Measurements from ENCODE around the gene KLF5. TPM values are rescaled to one million over a fixed set of nuclear protein-coding genes. Genes with fewer than 3 reads are reported as not detected.

KLF5 gene
- total RNA-seq, 2 donors from 2014 or later, result 6.6 to 17.9 TPM

- no peak overlapping the region for H3K27ac ChIP-seq
- no peaks in the 10 kb centered on the region for H3K9me3 ChIP-seq
- no peaks in the 10 kb centered on the region for H3K27me3 ChIP-seq
- intact Hi-C loops (cut with DNase I), result no loop called here
- H3K4me3 ChIP-seq, result no peak overlapping the region
- no peaks in the 10 kb centered on the region for H3K4me1 ChIP-seq
- ATAC-seq (peak; percentile 86), DNase-seq (no peak)
- WGBS, 2 donors, result 41 to 46% methylated on average over 5 of the region's 5 CpGs
- no peaks in the 10 kb centered on the region for H3K36me3 ChIP-seq (replicated peaks in 1 of 2; ENCODE audit: insufficient read depth in 1 of 2, low read depth in 2 of 2)
- TF ChIP-seq POLR2A (IDR thresholded peaks at IDR 0.05), result no peak
- TF ChIP-seq CTCF (IDR thresholded peaks at IDR 0.05), result no peak
These were observed 33.4 kb upstream of the KLF5 start for GRCh38 chr13:73025217-73026012.

GRCh38 chr13:73034901-73035300 is 23.9 kb upstream of the KLF5 start:
- Histone ChIP-seq H3K4me1 (peaks cover 7% of the 10 kb centered on the region), H3K27ac (no peak overlapping the region), H3K9me3 (no peaks in the 10 kb centered on the region), H3K36me3 (replicated peaks in 1 of 2; ENCODE audit: insufficient read depth in 1 of 2, low read depth in 2 of 2) (no peaks in the 10 kb centered on the region), H3K27me3 (no peaks in the 10 kb centered on the region), H3K4me3 (no peak overlapping the region)
- intact Hi-C loops (cut with DNase I), result no loop called here
- ATAC-seq (no peak), DNase-seq (no peak)
- TF ChIP-seq POLR2A (IDR thresholded peaks at IDR 0.05) (no peak), CTCF (IDR thresholded peaks at IDR 0.05) (no peak)
- 90 to 98% methylated on average over 2 of the region's 2 CpGs for WGBS, 2 donors

GRCh38 chr13:73035660-73036059 is 23.1 kb upstream of the KLF5 start:
- Histone ChIP-seq H3K27me3 (no peaks in the 10 kb centered on the region), H3K36me3 (replicated peaks in 1 of 2; ENCODE audit: insufficient read depth in 1 of 2, low read depth in 2 of 2) (no peaks in the 10 kb centered on the region), H3K27ac (no peak overlapping the region), H3K9me3 (no peaks in the 10 kb centered on the region), H3K4me3 (no peak overlapping the region), H3K4me1 (peaks cover 15% of the 10 kb centered on the region)
- TF ChIP-seq CTCF (IDR thresholded peaks at IDR 0.05) (no peak), POLR2A (IDR thresholded peaks at IDR 0.05) (no peak)
- intact Hi-C loops (cut with DNase I), result no loop called here
- ATAC-seq, result no peak
- WGBS, 2 donors, result 77 to 78% methylated on average over 2 of the region's 2 CpGs
- no peak for DNase-seq

- no peak overlapping the region for H3K27ac ChIP-seq
- ATAC-seq (no peak), DNase-seq (no peak)
- H3K4me1 ChIP-seq, result peaks cover 22% of the 10 kb centered on the region
- H3K36me3 ChIP-seq (replicated peaks in 1 of 2; ENCODE audit: insufficient read depth in 1 of 2, low read depth in 2 of 2), result no peaks in the 10 kb centered on the region
- intact Hi-C loops (cut with DNase I), result no loop called here
- WGBS, 2 donors, result 92 to 93% methylated on average over 4 of the region's 4 CpGs
- no peak overlapping the region for H3K4me3 ChIP-seq
- TF ChIP-seq POLR2A (IDR thresholded peaks at IDR 0.05) (no peak), CTCF (IDR thresholded peaks at IDR 0.05) (no peak)
- no peaks in the 10 kb centered on the region for H3K27me3 ChIP-seq
- H3K9me3 ChIP-seq, result no peaks in the 10 kb centered on the region
These were observed 22.2 kb upstream of the KLF5 start for GRCh38 chr13:73036566-73036965.

DNA sequence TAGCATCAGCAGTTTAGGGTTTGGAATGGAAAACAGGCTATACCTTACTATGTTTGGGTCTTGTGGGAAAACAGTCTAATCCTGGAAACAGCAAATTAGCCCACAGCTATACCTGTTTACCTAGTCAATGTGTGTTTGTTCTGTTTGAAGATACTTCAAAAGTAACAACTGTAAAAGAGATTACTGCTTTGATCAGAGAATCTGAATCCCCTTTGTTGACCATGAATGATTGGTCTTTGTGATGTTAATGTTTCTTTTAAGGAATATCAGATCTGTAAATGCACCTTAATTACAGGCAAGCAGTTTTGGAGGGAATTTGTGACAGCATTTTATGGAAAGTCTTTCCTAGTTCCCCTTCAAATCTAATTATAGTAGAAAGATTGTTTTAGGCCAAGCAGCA is 20.7 kb upstream of the KLF5 start:
- TF ChIP-seq CTCF (IDR thresholded peaks at IDR 0.05) (no peak), POLR2A (IDR thresholded peaks at IDR 0.05) (no peak)
- Histone ChIP-seq H3K4me3 (no peak overlapping the region), H3K27ac (no peak overlapping the region), H3K27me3 (no peaks in the 10 kb centered on the region), H3K36me3 (replicated peaks in 1 of 2; ENCODE audit: insufficient read depth in 1 of 2, low read depth in 2 of 2) (no peaks in the 10 kb centered on the region), H3K4me1 (peaks cover 22% of the 10 kb centered on the region), H3K9me3 (no peaks in the 10 kb centered on the region)
- DNase-seq, result no peak
- no peak for ATAC-seq
- intact Hi-C loops (cut with DNase I), result no loop called here

Data from body of pancreas (tissue), 4 donors.